ENCODE results near the gene CD300E. TPM values are rescaled to one million over a fixed set of nuclear protein-coding genes. Genes with fewer than 3 reads are reported as not detected.

Gene CD300E
- total and polyA plus RNA-seq, 7 donors, result 0.09 to 0.50 (median 0.24) TPM; not detected in 1

- 68 to 74% (median 74%) methylated on average over 1 of the region's 1 CpG for WGBS, 3 donors
- Histone ChIP-seq H3K4me1 (no peaks in the 10 kb centered on the region), H3K9me3 (no peaks in the 10 kb centered on the region), H3K27me3 (ENCODE audit: insufficient read depth in 3 of 3, low read length in 2 of 3) (peaks cover 0 to 5% (median 0%) of the 10 kb centered on the region in 3 donors), H3K27ac (no peak overlapping the region), H3K36me3 (ENCODE audit: insufficient read depth in 1 of 2, low read depth in 1 of 2) (no peaks in the 10 kb centered on the region), H3K4me3 (no peak overlapping the region)
- intact Hi-C loops (cut with DNase I), result no loop called here
- ATAC-seq (no peak), DNase-seq (no peak)
- TF ChIP-seq, protein P1, sequence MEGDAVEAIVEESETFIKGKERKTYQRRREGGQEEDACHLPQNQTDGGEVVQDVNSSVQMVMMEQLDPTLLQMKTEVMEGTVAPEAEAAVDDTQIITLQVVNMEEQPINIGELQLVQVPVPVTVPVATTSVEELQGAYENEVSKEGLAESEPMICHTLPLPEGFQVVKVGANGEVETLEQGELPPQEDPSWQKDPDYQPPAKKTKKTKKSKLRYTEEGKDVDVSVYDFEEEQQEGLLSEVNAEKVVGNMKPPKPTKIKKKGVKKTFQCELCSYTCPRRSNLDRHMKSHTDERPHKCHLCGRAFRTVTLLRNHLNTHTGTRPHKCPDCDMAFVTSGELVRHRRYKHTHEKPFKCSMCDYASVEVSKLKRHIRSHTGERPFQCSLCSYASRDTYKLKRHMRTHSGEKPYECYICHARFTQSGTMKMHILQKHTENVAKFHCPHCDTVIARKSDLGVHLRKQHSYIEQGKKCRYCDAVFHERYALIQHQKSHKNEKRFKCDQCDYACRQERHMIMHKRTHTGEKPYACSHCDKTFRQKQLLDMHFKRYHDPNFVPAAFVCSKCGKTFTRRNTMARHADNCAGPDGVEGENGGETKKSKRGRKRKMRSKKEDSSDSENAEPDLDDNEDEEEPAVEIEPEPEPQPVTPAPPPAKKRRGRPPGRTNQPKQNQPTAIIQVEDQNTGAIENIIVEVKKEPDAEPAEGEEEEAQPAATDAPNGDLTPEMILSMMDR (IDR thresholded peaks at IDR 0.05), result no peak
Observed at GRCh38 chr17:74591503-74591902, 32.0 kb downstream of the CD300E start.

GRCh38 chr17:74585711-74586110 lies 37.8 kb downstream of the CD300E start:
- Histone ChIP-seq H3K36me3 (ENCODE audit: insufficient read depth in 1 of 2, low read depth in 1 of 2) (no peaks in the 10 kb centered on the region), H3K27ac (peak overlapping the region; percentile 36), H3K4me1 (peaks cover 9% of the 10 kb centered on the region), H3K4me3 (no peak overlapping the region), H3K27me3 (ENCODE audit: insufficient read depth in 3 of 3, low read length in 2 of 3) (no peaks in the 10 kb centered on the region), H3K9me3 (no peaks in the 10 kb centered on the region)
- TF ChIP-seq, protein P1 (IDR thresholded peaks at IDR 0.05), result no peak
- ATAC-seq (peak in 3 of 4 donors; percentile 70 to 79 (median 78)), DNase-seq (no peak)
- intact Hi-C loops (cut with DNase I), result no loop called here
- 47 to 70% (median 52%) methylated on average over 5 of the region's 5 CpGs for WGBS, 3 donors

- Histone ChIP-seq H3K4me3 (no peak overlapping the region), H3K9me3 (no peaks in the 10 kb centered on the region), H3K27me3 (ENCODE audit: insufficient read depth in 3 of 3, low read length in 2 of 3) (no peaks in the 10 kb centered on the region), H3K4me1 (peaks cover 9% of the 10 kb centered on the region), H3K36me3 (ENCODE audit: insufficient read depth in 1 of 2, low read depth in 1 of 2) (no peaks in the 10 kb centered on the region), H3K27ac (peak overlapping the region; percentile 4)
- WGBS, 3 donors, result 40 to 68% (median 60%) methylated on average over 14 of the region's 14 CpGs
- intact Hi-C loops (cut with DNase I), result no loop called here
- TF ChIP-seq, protein P1 (IDR thresholded peaks at IDR 0.05), result no peak
- ATAC-seq (peak in 3 of 4 donors; percentile 47 to 86 (median 55)), DNase-seq (no peak)
Observed at GRCh38 chr17:74584292-74585060, 39.1 kb downstream of the CD300E start.

GRCh38 chr17:74582633-74583032 lies 40.9 kb downstream of the CD300E start:
- H3K27me3 ChIP-seq (ENCODE audit: insufficient read depth in 3 of 3, low read length in 2 of 3), result peaks cover 0 to 7% (median 0%) of the 10 kb centered on the region in 3 donors
- no peak overlapping the region for H3K27ac ChIP-seq
- 70 to 75% (median 73%) methylated on average over 10 of the region's 10 CpGs for WGBS, 3 donors
- H3K36me3 ChIP-seq (ENCODE audit: insufficient read depth in 1 of 2, low read depth in 1 of 2), result no peaks in the 10 kb centered on the region
- peaks cover 9% of the 10 kb centered on the region for H3K4me1 ChIP-seq
- no peaks in the 10 kb centered on the region for H3K9me3 ChIP-seq
- ATAC-seq (no peak), DNase-seq (no peak)
- TF ChIP-seq, protein P1 (IDR thresholded peaks at IDR 0.05), result no peak
- no peak overlapping the region for H3K4me3 ChIP-seq
- intact Hi-C loops (cut with DNase I), result no loop called here
